Neural crest cell (in vitro differentiated cells): ENCODE data around the gene SPTBN4. TPM values are rescaled to one million over a fixed set of nuclear protein-coding genes. Genes with fewer than 3 reads are reported as not detected.

Experiments used
- DNase-seq: peaks from one replicate; pipeline ENCODE4 v3.0.0; 2021; ENCODE audit warnings: low read depth, mixed read lengths, low spot score
- H3K27ac Mint-ChIP-seq: one replicate; pipeline ENCODE4 v1.8.0; 2021; ENCODE audit warnings: mild to moderate bottlenecking, mixed read lengths; ENCODE audit not compliant: unreplicated experiment
- H3K27me3 Mint-ChIP-seq: 2 replicates; pipeline ENCODE4 v1.8.0; 2021; ENCODE audit warnings: low read depth, mild to moderate bottlenecking, mixed read lengths
- H3K36me3 Mint-ChIP-seq: 2 replicates; pipeline ENCODE4 v1.8.0; 2021; ENCODE audit warnings: low read depth, mild to moderate bottlenecking, mixed read lengths
- H3K4me1 Mint-ChIP-seq: 2 replicates; pipeline ENCODE4 v1.8.0; 2021; ENCODE audit warnings: mixed read lengths
- H3K4me3 Mint-ChIP-seq: one replicate; pipeline ENCODE4 v1.8.0; 2021; ENCODE audit warnings: mild to moderate bottlenecking, mixed read lengths
- H3K9me3 Mint-ChIP-seq: 2 replicates; pipeline ENCODE4 v1.8.0; 2021; ENCODE audit warnings: mixed read lengths
- total RNA-seq: library from RNA; stranded (reverse); gene quantifications from 2 replicates; pipeline ENCODE4 v1.2.1, GENCODE V29; 2021
- TF ChIP-seq, protein P1 (sequence below): fragments of 200-600 bp; sonication (generic); conservative IDR thresholded peaks from 2 replicates; pipeline ENCODE4 v1.5.0; 2021; ENCODE audit warnings: antibody characterized with exemption, mild to moderate bottlenecking

Gene SPTBN4
- total RNA-seq, 1 donor from 2014 or later: 0.40 TPM

GRCh38 chr19:40528533-40529092, 61.8 kb downstream of the SPTBN4 start:
- no peak for DNase-seq
- Mint-ChIP-seq H3K9me3 (no peaks in the 10 kb centered on the region), H3K27ac (no peak overlapping the region), H3K4me3 (no peak overlapping the region), H3K36me3 (no peaks in the 10 kb centered on the region), H3K27me3 (peaks cover 55% of the 10 kb centered on the region), H3K4me1 (peaks cover 12% of the 10 kb centered on the region)
- TF ChIP-seq, protein P1, sequence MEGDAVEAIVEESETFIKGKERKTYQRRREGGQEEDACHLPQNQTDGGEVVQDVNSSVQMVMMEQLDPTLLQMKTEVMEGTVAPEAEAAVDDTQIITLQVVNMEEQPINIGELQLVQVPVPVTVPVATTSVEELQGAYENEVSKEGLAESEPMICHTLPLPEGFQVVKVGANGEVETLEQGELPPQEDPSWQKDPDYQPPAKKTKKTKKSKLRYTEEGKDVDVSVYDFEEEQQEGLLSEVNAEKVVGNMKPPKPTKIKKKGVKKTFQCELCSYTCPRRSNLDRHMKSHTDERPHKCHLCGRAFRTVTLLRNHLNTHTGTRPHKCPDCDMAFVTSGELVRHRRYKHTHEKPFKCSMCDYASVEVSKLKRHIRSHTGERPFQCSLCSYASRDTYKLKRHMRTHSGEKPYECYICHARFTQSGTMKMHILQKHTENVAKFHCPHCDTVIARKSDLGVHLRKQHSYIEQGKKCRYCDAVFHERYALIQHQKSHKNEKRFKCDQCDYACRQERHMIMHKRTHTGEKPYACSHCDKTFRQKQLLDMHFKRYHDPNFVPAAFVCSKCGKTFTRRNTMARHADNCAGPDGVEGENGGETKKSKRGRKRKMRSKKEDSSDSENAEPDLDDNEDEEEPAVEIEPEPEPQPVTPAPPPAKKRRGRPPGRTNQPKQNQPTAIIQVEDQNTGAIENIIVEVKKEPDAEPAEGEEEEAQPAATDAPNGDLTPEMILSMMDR: no peak

GRCh38 chr19:40529093-40529954, 62.5 kb downstream of the SPTBN4 start:
- H3K4me3 Mint-ChIP-seq: peak overlapping the region; percentile 57
- H3K9me3 Mint-ChIP-seq: no peaks in the 10 kb centered on the region
- no peaks in the 10 kb centered on the region for H3K36me3 Mint-ChIP-seq
- DNase-seq: peak; percentile 84
- TF ChIP-seq, protein P1: peak; percentile 98
- H3K27me3 Mint-ChIP-seq: peaks cover 62% of the 10 kb centered on the region
- H3K4me1 Mint-ChIP-seq: peaks cover 12% of the 10 kb centered on the region
- no peak overlapping the region for H3K27ac Mint-ChIP-seq

DNA sequence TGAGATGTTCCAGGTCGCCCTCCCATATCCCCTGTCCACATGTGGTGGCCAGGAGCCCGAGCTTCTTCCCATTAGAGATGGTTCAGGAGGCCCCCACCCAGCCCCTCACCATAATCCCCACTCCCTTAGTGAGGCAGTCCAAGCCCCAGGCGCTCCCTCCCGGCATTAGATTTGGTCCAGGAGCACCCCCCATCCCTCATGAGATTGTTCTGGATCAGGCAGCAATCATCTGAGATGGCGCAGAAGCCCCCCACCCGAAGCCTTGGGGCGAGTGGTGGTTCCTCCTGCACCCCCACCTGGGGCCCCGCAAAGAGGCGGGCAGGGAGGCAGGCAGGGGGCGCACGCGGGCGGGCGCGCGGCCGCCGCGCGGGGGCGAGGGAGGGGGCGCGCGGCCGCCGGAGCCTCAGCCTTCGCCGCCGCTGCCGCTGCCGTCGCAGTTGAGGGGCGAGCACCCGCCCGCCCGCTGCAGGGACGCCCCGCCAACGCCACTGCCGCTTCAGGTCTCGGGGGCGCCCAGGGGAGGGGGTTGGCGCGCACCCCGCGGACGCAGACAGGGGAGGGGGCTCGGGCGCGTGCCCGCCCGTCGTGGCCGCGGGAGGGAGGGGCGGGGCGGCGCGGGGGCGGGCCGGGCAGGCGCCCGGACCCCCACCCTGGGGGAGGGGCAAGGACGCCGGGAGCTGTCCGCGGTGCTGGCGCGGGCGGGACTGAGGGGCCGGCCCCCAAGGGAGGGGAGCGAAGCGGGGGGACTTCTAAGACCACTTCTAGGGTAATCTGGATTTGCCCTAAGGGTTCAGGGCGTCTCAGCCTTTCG, 63.5 kb downstream of the SPTBN4 start:
- no peaks in the 10 kb centered on the region for H3K9me3 Mint-ChIP-seq
- peak; percentile 58 for DNase-seq
- TF ChIP-seq, protein P1: peak; percentile 26
- H3K4me1 Mint-ChIP-seq: peaks cover 12% of the 10 kb centered on the region
- H3K27ac Mint-ChIP-seq: no peak overlapping the region
- H3K4me3 Mint-ChIP-seq: peak overlapping the region; percentile 58
- no peaks in the 10 kb centered on the region for H3K36me3 Mint-ChIP-seq
- peaks cover 59% of the 10 kb centered on the region for H3K27me3 Mint-ChIP-seq

DNA sequence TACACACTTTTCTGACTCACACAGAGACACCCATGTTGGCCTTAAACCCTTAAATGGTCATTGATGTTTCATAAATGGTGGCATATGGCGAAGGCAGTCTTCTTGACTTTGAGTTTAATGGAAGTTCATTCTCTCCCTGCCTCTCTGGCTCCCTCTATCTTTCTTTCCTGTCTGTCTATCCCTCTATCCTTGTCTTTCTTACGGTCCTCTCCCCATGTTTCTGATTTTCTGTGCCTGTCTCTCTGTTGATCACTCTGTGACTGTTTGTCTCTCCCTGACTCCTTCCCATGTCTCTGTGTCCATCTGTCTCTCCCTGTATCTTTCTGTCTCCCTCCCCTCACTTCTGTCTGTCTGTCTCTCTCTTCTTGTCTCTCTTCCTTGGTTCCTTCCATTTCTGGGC, 66.7 kb downstream of the SPTBN4 start:
- Mint-ChIP-seq H3K4me1 (peaks cover 12% of the 10 kb centered on the region), H3K9me3 (no peaks in the 10 kb centered on the region), H3K36me3 (no peaks in the 10 kb centered on the region), H3K27ac (no peak overlapping the region), H3K27me3 (peaks cover 58% of the 10 kb centered on the region), H3K4me3 (no peak overlapping the region)
- TF ChIP-seq, protein P1: no peak
- DNase-seq: no peak

- TF ChIP-seq, protein P1: no peak
- H3K27ac Mint-ChIP-seq: no peak overlapping the region
- DNase-seq: no peak
Measured at GRCh38 chr19:40534148-40534547, 67.3 kb downstream of the SPTBN4 start.

More at GRCh38 chr19:40534148-40534547, 67.3 kb downstream of the SPTBN4 start:
- Mint-ChIP-seq H3K4me3 (no peak overlapping the region), H3K36me3 (no peaks in the 10 kb centered on the region), H3K9me3 (no peaks in the 10 kb centered on the region), H3K4me1 (peaks cover 12% of the 10 kb centered on the region), H3K27me3 (peaks cover 62% of the 10 kb centered on the region)
